GM21825 (cell line): ENCODE results near the gene COQ4.

Experiments
- ATAC-seq: cut with Tn5 transposase; IDR thresholded peaks from one replicate; pipeline ENCODE4 v1.9.1; 2021; ENCODE audit warnings: mild to moderate bottlenecking, moderate library complexity; ENCODE audit not compliant: unreplicated experiment

The COQ4 gene

GRCh38 chr9:128372188-128372641 is 49.6 kb downstream of the COQ4 start:
- ATAC-seq = no peak

GRCh38 chr9:128372784-128373183 is 50.1 kb downstream of the COQ4 start:
- no peak for ATAC-seq

GRCh38 chr9:128374221-128374675 is 51.6 kb downstream of the COQ4 start:
- ATAC-seq = no peak

DNA sequence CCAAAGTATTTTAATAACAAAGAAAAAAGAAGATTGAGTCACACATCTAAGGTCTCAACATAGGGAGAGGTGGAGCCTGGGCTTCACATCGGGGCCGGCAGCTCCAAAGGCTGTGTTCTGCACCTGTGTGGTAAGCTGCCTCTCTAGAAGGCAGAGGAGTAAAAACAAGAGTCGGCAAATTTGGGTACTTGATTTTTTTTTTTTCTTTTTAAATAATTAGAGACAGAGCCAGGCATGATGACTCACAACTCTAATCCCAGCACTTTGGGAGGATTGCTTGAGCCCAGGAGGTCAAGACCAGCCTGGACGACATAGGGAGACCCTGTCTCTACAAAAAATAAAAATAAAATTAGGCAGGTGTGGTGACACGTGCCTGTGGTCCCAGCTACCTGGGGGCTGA is 53.2 kb downstream of the COQ4 start:
- ATAC-seq = no peak

GRCh38 chr9:128382261-128382660 is 59.6 kb downstream of the COQ4 start:
- no peak for ATAC-seq

GRCh38 chr9:128383007-128383753 is 60.5 kb downstream of the COQ4 start:
- no peak for ATAC-seq
